ENCODE data around the gene RIC3.
"Not testable (repeated sequence)": the region's sequence is repeated elsewhere in the genome, so short reads cannot be mapped to it uniquely, and the experiment has no call there.

The RIC3 gene

DNA sequence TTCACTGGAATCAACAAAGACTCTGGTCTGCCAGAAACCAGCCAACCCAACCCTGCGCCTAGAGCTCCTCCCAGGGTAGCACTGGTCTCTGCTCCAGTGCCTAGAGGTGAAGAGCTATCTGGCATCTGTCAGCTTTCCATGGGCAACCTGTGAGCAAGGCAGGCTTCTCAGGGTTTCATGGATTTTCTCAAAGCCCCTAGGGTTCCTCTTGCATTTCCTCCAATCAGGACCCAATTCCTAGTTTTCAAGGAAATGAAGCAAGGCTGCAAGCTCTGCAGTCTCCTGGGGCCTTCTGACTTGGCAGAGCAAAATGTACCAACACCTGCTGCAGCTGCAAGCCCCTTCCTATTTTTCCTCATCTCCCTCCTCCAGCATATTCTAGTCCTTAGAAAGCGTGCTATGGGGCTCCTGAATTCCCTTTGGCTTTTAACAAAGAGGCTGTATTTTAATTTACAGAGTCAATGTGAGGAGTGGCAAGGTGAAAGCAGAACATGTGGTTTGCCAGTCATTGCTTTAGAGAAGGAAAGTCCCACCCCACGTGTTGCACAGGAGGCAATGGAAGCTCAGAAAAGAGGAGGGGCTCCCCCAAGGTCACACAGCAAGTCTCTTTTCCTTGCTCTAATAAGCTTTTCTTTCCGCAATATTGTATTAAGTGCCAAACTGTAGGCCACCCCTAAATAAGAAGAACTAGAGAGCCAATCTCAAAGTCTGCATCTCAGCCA lies 33.0 kb upstream of the RIC3 start:
- no peak overlapping the region for H3K4me3 ChIP-seq (ENCODE audit: low read length)
- no peak for TF ChIP-seq ZNF274 (IDR thresholded peaks at IDR 0.05; ENCODE audit: low read depth, low read length)

DNA sequence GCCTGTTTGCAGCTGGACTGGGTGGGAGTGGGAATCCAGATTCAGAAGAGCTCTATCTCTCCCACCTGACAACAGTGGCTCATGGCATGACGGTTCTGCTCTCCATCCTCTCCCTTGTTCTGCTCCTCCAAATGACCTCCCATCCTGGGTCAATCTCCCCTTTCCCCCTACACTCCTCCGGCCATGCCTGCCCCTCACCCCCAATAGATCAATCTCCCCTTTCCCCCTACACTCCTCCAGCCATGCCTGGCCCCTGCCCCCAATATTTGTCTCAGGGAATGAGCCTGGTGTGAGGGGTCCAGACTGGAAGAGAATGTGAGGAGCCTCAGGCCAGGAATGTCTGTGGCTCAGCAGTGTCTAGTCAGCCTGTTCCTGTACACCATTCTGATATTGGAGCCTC lies 30.9 kb upstream of the RIC3 start:
- no peak for TF ChIP-seq ZNF274 (IDR thresholded peaks at IDR 0.05; ENCODE audit: low read depth, low read length)
- no peak overlapping the region for H3K4me3 ChIP-seq (ENCODE audit: low read length)

DNA sequence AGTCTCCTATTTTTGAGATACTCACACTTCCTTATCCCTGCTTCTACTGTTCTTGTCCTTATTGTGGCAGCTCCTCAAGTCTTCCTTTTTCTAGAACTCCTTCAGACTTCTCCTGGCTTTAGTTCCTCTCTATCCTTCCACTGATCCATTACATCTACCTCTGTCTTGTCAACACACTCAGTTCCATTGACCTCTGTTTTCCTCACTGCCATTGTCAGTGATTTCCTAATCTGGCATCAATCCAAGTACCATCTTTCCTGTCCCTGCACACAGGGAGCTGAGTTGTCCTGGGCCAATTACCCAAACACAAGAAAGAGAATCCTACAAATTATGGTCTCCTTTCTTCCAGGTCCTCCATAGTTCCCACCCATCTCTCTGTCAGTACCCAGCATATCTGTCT lies 27.9 kb upstream of the RIC3 start:
- TF ChIP-seq ZNF274 (IDR thresholded peaks at IDR 0.05; ENCODE audit: low read depth, low read length): no peak
- H3K4me3 ChIP-seq (ENCODE audit: low read length): no peak overlapping the region

DNA sequence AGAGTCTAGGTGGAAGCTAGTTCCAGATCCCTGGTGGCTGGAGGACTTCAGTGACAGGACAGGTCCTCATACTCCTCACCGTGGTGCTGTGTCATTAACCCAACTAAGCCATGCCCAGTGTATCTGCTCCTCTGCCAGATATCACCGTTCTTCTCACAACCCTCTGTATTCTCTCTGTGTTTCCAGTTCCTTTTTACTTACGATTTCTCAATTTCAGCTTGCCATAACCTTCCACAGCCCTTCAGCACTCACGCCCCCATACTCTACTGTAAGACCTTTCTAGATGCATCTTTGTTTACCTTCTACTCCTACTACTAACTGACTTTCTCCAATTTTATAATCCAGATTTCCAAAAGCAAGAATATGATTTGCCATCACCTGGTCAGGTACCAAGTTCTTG lies 26.1 kb upstream of the RIC3 start:
- no peak for TF ChIP-seq ZNF274 (IDR thresholded peaks at IDR 0.05; ENCODE audit: low read depth, low read length)
- no peak overlapping the region for H3K4me3 ChIP-seq (ENCODE audit: low read length)

DNA sequence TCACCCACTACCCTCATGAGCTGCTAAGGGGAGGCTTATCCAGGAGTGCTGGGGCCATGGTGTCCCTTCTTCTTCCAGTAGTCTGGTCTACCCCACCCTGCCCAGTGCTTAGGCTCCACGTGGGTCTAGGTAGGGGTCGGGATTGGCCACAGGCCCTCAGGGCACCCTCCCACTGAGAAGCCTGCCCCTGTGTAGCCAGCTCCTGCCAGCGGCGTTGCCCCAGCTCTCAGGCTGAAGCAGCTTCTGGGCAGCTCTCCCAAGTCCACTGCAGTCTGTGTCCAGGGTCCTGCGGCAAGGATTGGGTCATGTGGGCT lies 24.0 kb upstream of the RIC3 start:
- TF ChIP-seq ZNF274 (IDR thresholded peaks at IDR 0.05; ENCODE audit: low read depth, low read length): no peak
- H3K4me3 ChIP-seq (ENCODE audit: low read length): no peak overlapping the region

DNA sequence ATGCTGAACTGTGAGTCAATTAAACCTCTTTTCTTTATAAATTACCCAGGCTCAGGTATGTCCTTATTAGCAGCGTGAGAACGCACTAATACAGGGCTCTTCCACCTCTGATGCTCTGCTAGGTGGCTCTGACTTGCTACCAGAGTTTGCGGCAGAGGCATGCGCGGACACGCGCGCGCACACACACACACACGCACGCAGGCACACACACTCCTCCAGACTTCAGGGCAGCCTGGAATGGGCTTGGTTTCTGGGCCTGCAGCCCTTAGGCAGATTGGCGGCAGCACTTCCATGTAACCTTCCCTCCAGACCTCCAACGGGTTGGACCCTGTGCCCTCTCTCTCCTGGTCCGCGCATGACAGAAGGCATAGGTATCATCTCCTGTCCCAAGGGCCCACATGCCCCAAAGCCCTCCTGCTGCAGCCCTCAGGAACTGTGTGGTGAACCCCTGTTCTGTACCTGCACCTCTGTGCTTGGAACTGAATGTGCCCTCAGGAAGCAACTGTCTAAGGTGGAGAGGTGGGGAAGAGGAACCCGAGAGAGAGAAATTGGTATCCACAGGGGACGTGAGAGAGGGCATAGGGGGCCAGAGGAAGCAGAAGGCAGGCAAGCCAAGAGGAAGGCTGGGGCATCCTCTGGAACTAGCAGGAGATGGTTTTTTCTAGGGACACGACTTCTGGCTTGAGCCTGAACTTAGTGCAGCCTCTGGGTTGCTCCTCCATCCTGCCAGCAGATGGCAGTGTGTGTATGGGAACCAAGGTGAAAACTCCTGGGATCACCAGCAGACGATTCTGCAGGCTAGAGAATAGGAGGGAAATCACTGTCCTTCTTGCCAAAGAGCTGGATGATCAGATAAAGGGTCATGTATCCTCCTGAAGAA lies 23.4 kb upstream of the RIC3 start:
- TF ChIP-seq ZNF274 (IDR thresholded peaks at IDR 0.05; ENCODE audit: low read depth, low read length): no peak
- no peak overlapping the region for H3K4me3 ChIP-seq (ENCODE audit: low read length)

DNA sequence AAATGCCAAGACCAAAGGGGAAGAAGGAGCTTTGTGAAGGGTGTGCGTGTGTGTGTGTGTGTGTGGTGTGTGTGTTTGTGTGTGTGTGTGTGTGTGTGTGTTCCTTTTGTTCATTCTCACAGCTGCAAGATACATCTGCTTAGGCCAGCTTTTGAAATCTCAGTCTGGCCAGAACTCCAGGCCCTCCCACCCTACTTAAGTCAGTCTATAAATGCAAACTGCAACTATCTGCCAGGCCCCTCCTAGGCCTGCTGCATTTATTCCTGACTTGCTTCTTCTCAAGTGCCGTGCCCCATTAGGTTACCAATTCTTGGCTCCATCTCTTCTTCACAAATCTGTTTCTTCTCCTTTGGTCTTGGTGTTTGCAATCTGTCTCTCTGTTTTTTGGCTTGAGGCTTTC lies 21.6 kb upstream of the RIC3 start:
- H3K4me3 ChIP-seq (ENCODE audit: low read length): no peak overlapping the region
- TF ChIP-seq ZNF274 (IDR thresholded peaks at IDR 0.05; ENCODE audit: low read depth, low read length): no peak

DNA sequence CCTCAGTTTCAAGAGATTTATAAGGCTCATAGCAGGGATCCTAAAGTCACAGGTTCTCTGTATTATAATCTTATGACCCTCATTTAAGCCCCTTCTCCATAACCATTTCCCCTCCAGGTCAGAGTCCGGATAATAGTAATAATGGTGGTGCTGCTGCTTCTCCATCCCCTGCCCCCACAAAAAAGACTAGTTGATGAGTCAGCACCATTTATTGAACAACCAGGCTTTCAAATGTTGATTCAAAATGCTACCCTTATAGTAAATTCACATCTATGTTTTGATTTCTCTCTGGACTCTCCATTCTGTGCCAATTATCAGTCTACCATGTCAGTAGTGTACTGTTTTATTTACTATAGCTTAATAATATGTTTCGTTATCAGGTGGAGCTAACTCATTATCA lies 17.6 kb upstream of the RIC3 start:
- no peak for TF ChIP-seq ZNF274 (IDR thresholded peaks at IDR 0.05; ENCODE audit: low read depth, low read length)
- no peak overlapping the region for H3K4me3 ChIP-seq (ENCODE audit: low read length)

DNA sequence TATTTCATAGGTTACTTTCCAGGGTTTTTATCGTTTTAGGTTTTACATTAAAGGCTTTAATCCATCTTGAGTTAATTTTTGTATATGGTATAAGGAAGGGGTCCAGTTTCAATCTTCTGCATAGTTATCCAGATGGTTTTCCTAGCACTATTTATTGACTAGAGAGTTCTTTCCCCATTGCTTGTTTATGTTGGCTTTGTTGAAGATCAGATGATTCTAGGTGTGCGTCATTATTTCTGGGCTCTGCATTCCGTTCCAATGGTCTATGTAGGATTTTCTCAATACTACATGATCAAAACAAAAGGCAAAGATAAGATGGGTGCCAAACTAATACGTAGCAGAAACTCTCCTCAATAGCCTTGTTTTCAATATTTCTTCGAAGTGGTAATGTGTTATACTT lies 14.3 kb upstream of the RIC3 start:
- no peak overlapping the region for H3K4me3 ChIP-seq (ENCODE audit: low read length)
- TF ChIP-seq ZNF274 (IDR thresholded peaks at IDR 0.05; ENCODE audit: low read depth, low read length): no peak

DNA sequence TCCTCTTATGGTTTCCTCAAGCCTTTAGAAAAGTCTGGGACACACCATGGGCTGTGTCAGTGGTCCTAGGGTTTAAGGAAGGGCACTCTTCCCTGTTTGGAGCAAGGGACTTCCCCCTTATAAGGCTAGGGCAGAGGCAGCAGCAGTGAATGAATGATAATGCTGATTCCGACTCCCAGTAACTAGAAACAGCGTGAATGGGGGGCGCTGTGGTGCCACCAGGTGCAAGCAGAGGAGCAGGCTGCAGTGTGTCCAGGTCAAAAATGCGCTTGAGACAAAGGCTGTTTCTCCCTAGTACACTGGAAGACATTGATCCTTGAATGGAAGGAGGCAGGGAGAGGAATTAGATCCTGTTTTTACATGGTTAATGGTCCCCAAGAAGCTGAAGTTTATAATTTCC lies 11.6 kb upstream of the RIC3 start:
- H3K4me3 ChIP-seq (ENCODE audit: low read length): no peak overlapping the region
- no peak for TF ChIP-seq ZNF274 (IDR thresholded peaks at IDR 0.05; ENCODE audit: low read depth, low read length)

DNA sequence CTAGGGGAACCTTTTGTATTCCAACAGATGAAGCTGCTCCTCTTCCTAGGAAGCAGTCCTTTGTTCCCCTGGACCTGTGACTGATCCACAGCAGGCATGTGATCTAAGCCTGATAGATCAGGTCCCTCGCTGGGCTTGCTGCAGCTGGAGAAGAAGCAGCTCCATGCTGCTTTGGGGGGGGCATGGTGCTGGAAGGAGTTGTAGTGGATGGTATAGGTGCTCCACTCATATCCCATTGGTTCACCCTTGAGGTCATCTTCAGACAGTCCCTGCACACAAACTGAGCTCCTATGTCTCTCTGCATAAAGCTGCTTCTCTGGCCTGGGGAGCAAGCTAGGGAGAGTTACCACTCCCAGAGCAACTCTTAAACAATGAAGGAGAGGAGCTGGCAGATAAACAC lies 9.5 kb upstream of the RIC3 start:
- TF ChIP-seq ZNF274 (IDR thresholded peaks at IDR 0.05; ENCODE audit: low read depth, low read length): no peak
- H3K4me3 ChIP-seq (ENCODE audit: low read length): no peak overlapping the region

DNA sequence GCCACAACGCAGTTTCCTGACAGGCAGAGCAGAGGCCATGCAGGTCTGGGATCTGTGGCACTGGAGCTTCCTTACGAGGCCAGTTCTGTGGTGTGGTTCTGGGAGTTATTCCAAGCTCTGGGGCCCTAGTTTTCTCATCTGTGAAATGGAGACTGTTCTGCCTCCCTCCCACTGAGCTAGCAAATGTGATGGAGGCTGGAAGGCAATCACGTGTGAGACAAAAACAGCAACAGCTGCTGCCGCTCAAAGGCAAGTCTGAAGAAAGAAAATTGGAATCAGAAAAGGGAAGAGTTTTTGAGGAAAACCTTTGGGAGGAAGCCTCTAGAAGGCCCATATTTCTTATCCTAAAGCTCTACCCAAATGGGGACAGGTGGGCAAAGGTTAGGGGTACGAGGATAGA lies 8.3 kb upstream of the RIC3 start:
- TF ChIP-seq ZNF274 (IDR thresholded peaks at IDR 0.05; ENCODE audit: low read depth, low read length): no peak
- H3K4me3 ChIP-seq (ENCODE audit: low read length): no peak overlapping the region

DNA sequence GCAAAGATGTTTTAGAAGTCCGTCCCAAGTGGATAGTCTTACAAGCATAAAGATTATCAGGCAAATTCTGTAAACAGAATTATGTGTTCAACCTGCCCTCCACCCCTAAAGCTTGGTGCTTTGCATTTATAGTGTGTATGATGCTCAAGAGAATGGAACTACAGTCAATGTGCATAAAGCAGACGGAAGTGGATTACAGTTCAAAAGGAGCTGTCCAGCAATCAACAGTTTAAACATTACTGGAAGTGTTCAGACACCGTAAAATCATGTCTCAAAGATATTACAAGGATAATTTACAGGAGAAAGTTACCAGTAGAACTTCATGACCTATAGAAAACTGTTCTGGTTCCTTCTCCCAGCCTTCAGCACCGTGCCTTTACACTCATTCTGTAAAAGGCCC lies 1.0 kb downstream of the RIC3 start:
- 0 out of 2 replicates have a peak overlapping the region, but pooled peaks have one; percentile 62 for H3K4me3 ChIP-seq (ENCODE audit: low read length)
- TF ChIP-seq ZNF274 (IDR thresholded peaks at IDR 0.05; ENCODE audit: low read depth, low read length): no peak

DNA sequence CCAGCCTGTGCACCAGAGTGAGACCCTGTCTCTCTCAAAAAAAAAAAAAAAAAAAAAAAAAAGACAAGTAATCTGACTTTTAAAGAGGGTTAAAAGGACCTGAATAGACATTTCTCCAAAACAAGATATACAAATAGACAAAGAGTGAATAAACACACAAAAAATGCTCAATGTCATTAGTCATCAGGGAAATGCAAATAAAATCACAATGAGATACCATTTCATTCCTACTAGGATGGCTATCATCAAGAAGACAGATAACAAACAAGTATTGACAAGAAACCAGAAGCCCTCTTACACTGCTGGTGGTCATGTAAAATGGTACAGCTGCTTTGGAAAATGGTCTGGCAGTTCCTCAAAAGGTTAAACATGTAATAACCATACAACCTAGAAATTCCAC lies 4.1 kb downstream of the RIC3 start:
- TF ChIP-seq ZNF274 (IDR thresholded peaks at IDR 0.05; ENCODE audit: low read depth, low read length): no peak
- H3K4me3 ChIP-seq (ENCODE audit: low read length): no peak overlapping the region

DNA sequence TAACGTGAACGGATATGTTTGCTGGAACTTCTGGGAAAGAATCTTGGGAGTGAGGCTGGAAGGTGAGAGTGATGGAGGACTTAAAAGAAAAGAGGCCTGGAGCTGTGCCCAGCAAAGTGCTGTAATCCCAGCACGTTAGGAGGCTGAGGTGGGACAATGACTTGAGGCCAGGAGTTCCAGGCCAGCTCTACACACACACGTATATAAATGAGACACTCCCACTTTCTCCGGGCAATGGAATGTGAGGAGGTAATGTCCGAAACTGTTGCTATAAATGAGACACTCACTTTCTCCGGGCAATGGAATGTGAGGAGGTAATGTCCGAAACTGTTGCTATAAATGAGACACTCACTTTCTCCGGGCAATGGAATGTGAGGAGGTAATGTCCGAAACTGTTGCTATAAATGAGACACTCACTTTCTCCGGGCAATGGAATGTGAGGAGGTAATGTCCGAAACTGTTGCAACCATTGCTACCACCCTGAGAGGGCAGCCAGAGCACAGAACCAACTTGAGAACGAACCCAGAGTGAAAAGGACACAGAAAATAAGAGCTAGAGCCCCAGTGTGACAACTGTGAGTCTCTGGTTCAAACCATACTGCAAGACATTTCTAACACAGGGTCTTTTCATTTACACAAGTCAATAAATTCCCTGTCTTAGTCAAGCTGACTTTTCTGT lies 7.1 kb downstream of the RIC3 start:
- H3K4me3 ChIP-seq (ENCODE audit: low read length): not testable (repeated sequence)

All from GM08714 (cell line).